WTC11 (cell line): ENCODE results near the gene DCAF11.

Experiments
- ELF4 ChIP-seq: sonication (generic); formaldehyde crosslinking; IDR thresholded peaks from 2 replicates; pipeline ENCODE4 v1.8.1; 2022; ENCODE audit warnings: low read depth, mild to moderate bottlenecking, moderate library complexity, missing genetic modification reagents
- ETV6 ChIP-seq: sonication (generic); formaldehyde crosslinking; IDR thresholded peaks from 2 replicates; pipeline ENCODE4 v1.8.1; 2022; ENCODE audit warnings: mild to moderate bottlenecking, missing genetic modification reagents
- ZBTB21 ChIP-seq: sonication (generic); formaldehyde crosslinking; IDR thresholded peaks from 2 replicates; pipeline ENCODE4 v1.8.1; 2023; ENCODE audit warnings: mild to moderate bottlenecking, missing genetic modification reagents, borderline replicate concordance
- ZNF121 ChIP-seq: sonication (generic); formaldehyde crosslinking; IDR thresholded peaks from 2 replicates; pipeline ENCODE4 v1.8.0; 2023; ENCODE audit warnings: missing genetic modification reagents
- ZNF317 ChIP-seq: sonication (generic); formaldehyde crosslinking; IDR thresholded peaks from 2 replicates; pipeline ENCODE4 v1.8.1; 2023; ENCODE audit warnings: low read depth, mild to moderate bottlenecking, moderate library complexity, missing genetic modification reagents, borderline replicate concordance
- ZNF416 ChIP-seq: fragments of 250-450 bp; sonication (Bioruptor Pico); IDR thresholded peaks from 2 replicates; pipeline ENCODE4 v1.9.0; 2021; ENCODE audit warnings: mild to moderate bottlenecking, inconsistent platforms
- TF ChIP-seq, protein P1 (sequence below): sonication (generic); formaldehyde crosslinking; conservative IDR thresholded peaks from 2 replicates; pipeline ENCODE4 v1.8.1; 2023; ENCODE audit warnings: mild to moderate bottlenecking, low read depth, missing genetic modification reagents, moderate library complexity
- TF ChIP-seq, protein P2 (sequence below): fragments of 200-600 bp; IDR thresholded peaks from 2 replicates; pipeline ENCODE4 v1.8.0; 2022; ENCODE audit warnings: antibody characterized with exemption
- TF ChIP-seq, protein P3 (sequence below): sonication (generic); formaldehyde crosslinking; IDR thresholded peaks from 2 replicates; pipeline ENCODE4 v1.8.1; 2023; ENCODE audit warnings: mild to moderate bottlenecking, missing genetic modification reagents, moderate library complexity

DNA sequence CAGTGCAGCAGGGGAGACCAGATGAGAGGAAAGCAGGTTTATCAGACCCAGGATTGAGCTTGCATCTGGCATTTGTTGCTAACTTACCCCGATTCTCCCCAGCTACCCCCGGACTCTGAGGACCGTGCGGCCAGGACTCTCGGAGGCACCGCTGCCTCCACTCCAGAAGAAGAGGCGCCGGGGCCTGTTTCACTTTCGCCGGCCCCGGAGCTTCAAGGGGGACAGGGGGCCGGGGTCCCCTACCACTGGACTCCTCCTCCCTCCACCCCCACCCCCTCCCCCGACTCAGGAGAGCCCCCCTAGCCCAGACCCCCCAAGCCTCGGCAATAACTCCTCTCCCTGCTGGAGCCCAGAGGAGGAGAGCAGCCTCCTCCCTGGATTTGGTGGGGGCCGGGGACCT lies 49.7 kb upstream of the DCAF11 start:
- TF ChIP-seq ZNF317 (CRISPR knock-in tag) (no peak), ZNF121 (no peak), ZBTB21 (CRISPR knock-in tag) (no peak), ETV6 (CRISPR knock-in tag) (no peak), ELF4 (CRISPR knock-in tag) (no peak), ZNF416 (CRISPR knock-in tag) (no peak)
- TF ChIP-seq, protein P1, sequence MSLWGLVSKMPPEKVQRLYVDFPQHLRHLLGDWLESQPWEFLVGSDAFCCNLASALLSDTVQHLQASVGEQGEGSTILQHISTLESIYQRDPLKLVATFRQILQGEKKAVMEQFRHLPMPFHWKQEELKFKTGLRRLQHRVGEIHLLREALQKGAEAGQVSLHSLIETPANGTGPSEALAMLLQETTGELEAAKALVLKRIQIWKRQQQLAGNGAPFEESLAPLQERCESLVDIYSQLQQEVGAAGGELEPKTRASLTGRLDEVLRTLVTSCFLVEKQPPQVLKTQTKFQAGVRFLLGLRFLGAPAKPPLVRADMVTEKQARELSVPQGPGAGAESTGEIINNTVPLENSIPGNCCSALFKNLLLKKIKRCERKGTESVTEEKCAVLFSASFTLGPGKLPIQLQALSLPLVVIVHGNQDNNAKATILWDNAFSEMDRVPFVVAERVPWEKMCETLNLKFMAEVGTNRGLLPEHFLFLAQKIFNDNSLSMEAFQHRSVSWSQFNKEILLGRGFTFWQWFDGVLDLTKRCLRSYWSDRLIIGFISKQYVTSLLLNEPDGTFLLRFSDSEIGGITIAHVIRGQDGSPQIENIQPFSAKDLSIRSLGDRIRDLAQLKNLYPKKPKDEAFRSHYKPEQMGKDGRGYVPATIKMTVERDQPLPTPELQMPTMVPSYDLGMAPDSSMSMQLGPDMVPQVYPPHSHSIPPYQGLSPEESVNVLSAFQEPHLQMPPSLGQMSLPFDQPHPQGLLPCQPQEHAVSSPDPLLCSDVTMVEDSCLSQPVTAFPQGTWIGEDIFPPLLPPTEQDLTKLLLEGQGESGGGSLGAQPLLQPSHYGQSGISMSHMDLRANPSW (CRISPR knock-in tag), result no peak
- TF ChIP-seq, protein P2, sequence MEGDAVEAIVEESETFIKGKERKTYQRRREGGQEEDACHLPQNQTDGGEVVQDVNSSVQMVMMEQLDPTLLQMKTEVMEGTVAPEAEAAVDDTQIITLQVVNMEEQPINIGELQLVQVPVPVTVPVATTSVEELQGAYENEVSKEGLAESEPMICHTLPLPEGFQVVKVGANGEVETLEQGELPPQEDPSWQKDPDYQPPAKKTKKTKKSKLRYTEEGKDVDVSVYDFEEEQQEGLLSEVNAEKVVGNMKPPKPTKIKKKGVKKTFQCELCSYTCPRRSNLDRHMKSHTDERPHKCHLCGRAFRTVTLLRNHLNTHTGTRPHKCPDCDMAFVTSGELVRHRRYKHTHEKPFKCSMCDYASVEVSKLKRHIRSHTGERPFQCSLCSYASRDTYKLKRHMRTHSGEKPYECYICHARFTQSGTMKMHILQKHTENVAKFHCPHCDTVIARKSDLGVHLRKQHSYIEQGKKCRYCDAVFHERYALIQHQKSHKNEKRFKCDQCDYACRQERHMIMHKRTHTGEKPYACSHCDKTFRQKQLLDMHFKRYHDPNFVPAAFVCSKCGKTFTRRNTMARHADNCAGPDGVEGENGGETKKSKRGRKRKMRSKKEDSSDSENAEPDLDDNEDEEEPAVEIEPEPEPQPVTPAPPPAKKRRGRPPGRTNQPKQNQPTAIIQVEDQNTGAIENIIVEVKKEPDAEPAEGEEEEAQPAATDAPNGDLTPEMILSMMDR, result no peak
- TF ChIP-seq, protein P3, sequence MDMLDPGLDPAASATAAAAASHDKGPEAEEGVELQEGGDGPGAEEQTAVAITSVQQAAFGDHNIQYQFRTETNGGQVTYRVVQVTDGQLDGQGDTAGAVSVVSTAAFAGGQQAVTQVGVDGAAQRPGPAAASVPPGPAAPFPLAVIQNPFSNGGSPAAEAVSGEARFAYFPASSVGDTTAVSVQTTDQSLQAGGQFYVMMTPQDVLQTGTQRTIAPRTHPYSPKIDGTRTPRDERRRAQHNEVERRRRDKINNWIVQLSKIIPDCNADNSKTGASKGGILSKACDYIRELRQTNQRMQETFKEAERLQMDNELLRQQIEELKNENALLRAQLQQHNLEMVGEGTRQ (CRISPR knock-in tag), result no peak
